Neural cell (in vitro differentiated cells): ENCODE data around the gene AIP.

Experiments used
- EP300 ChIP-seq: fragments of 450-650 bp; conservative IDR thresholded peaks from 2 replicates; pipeline ENCODE4 v1.6.1; 2014; ENCODE audit warnings: antibody characterized with exemption, mild to moderate bottlenecking, moderate library complexity; ENCODE audit not compliant: poor library complexity, severe bottlenecking
- EZH2 ChIP-seq: fragments of 200-600, 300-800 bp; shearing (Covaris generic), sonication (generic); IDR thresholded peaks from 2 replicates; pipeline ENCODE4 v1.6.1; 2014; ENCODE audit warnings: antibody characterized with exemption, low read length, borderline replicate concordance, mild to moderate bottlenecking; ENCODE audit not compliant: insufficient read depth, poor library complexity, severe bottlenecking
- POLR2AphosphoS5 ChIP-seq: IDR thresholded peaks from 2 replicates; pipeline ENCODE4 v1.6.1; 2012
- RAD21 ChIP-seq: fragments of 450-650 bp; conservative IDR thresholded peaks from 2 replicates; pipeline ENCODE4 v1.6.1; 2014; ENCODE audit warnings: antibody characterized with exemption, mild to moderate bottlenecking, moderate library complexity
- TAF1 ChIP-seq: IDR thresholded peaks from 2 replicates; pipeline ENCODE4 v1.6.1; 2012; ENCODE audit warnings: low read depth
- TF ChIP-seq, protein P1 (sequence below): fragments of 450-650 bp; IDR thresholded peaks from 2 replicates; pipeline ENCODE4 v1.5.1; 2014; ENCODE audit warnings: antibody characterized with exemption, mild to moderate bottlenecking, moderate library complexity; ENCODE audit not compliant: poor library complexity, severe bottlenecking
- TF ChIP-seq, protein P2 (sequence below): IDR thresholded peaks from 2 replicates; pipeline ENCODE4 v1.6.1; 2012; ENCODE audit warnings: borderline replicate concordance

DNA sequence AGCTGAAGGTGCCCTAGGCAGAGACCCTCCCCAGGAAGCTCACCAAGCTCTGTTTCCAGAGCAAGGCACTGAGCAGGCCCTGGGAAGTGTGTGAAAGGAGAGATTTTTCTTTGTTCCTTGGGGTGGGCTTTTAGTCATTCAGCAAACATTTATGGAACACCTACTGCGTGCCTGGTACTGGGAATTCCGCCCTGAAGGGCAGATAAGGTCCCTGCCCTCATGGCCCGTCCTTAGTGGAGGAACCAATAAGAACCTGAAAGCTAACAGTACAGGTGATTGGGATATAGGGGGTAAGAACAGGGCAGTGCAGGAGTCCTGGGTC is 17.7 kb upstream of the AIP start:
- TF ChIP-seq TAF1 (no peak), EP300 (no peak), POLR2AphosphoS5 (no peak), EZH2 (no peak), RAD21 (no peak)
- TF ChIP-seq, protein P1, sequence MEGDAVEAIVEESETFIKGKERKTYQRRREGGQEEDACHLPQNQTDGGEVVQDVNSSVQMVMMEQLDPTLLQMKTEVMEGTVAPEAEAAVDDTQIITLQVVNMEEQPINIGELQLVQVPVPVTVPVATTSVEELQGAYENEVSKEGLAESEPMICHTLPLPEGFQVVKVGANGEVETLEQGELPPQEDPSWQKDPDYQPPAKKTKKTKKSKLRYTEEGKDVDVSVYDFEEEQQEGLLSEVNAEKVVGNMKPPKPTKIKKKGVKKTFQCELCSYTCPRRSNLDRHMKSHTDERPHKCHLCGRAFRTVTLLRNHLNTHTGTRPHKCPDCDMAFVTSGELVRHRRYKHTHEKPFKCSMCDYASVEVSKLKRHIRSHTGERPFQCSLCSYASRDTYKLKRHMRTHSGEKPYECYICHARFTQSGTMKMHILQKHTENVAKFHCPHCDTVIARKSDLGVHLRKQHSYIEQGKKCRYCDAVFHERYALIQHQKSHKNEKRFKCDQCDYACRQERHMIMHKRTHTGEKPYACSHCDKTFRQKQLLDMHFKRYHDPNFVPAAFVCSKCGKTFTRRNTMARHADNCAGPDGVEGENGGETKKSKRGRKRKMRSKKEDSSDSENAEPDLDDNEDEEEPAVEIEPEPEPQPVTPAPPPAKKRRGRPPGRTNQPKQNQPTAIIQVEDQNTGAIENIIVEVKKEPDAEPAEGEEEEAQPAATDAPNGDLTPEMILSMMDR = no peak
- TF ChIP-seq, protein P2, sequence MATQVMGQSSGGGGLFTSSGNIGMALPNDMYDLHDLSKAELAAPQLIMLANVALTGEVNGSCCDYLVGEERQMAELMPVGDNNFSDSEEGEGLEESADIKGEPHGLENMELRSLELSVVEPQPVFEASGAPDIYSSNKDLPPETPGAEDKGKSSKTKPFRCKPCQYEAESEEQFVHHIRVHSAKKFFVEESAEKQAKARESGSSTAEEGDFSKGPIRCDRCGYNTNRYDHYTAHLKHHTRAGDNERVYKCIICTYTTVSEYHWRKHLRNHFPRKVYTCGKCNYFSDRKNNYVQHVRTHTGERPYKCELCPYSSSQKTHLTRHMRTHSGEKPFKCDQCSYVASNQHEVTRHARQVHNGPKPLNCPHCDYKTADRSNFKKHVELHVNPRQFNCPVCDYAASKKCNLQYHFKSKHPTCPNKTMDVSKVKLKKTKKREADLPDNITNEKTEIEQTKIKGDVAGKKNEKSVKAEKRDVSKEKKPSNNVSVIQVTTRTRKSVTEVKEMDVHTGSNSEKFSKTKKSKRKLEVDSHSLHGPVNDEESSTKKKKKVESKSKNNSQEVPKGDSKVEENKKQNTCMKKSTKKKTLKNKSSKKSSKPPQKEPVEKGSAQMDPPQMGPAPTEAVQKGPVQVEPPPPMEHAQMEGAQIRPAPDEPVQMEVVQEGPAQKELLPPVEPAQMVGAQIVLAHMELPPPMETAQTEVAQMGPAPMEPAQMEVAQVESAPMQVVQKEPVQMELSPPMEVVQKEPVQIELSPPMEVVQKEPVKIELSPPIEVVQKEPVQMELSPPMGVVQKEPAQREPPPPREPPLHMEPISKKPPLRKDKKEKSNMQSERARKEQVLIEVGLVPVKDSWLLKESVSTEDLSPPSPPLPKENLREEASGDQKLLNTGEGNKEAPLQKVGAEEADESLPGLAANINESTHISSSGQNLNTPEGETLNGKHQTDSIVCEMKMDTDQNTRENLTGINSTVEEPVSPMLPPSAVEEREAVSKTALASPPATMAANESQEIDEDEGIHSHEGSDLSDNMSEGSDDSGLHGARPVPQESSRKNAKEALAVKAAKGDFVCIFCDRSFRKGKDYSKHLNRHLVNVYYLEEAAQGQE = no peak
